Measurements from ENCODE around the gene E4F1.

DNA sequence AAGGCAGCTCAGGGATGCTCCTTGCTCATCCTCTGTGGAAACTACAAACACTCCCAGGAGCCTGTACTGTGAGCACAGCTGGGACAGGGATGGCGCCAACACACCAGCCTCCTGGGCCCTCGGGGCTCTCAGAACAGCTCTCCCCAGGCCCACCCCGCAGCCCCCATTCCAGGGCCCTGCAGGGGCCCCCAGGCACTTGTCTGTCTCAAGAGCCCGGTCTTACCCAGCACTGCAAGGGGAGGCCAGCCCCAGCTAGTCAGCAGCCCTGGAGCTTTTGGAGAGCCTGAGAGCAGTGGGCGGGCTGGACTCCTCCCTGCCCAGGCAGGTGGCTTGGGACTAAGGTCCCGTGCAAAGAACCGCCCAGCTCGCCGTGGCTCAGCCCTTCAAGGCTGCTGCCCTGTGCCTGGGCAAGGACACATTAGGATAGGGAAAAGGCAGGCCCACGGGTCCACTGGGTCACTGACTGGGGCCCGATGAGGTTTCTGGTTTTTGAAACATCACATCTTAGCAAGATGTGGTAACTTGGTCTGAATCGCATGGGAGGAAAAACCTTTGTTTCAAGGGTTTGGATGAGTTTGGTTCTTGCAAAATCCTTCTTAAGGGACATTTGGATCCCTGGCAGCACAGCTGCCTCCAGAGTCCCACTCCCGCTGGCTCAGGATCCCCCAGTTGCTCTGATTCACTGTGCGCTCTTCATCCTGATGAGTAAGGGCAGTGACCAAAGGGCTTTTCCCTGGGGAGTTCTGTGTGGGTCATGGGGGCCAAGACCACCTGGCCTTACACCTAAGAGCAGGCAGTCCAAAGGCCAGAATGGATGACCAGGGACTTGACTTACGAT lies 15.7 kb downstream of the E4F1 start:
- TF ChIP-seq, protein P1, sequence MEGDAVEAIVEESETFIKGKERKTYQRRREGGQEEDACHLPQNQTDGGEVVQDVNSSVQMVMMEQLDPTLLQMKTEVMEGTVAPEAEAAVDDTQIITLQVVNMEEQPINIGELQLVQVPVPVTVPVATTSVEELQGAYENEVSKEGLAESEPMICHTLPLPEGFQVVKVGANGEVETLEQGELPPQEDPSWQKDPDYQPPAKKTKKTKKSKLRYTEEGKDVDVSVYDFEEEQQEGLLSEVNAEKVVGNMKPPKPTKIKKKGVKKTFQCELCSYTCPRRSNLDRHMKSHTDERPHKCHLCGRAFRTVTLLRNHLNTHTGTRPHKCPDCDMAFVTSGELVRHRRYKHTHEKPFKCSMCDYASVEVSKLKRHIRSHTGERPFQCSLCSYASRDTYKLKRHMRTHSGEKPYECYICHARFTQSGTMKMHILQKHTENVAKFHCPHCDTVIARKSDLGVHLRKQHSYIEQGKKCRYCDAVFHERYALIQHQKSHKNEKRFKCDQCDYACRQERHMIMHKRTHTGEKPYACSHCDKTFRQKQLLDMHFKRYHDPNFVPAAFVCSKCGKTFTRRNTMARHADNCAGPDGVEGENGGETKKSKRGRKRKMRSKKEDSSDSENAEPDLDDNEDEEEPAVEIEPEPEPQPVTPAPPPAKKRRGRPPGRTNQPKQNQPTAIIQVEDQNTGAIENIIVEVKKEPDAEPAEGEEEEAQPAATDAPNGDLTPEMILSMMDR (IDR thresholded peaks at IDR 0.05) = no peak
- no peak for TF ChIP-seq POLR2A (IDR thresholded peaks at IDR 0.05)
